Endothelial cell of umbilical vein (primary cell): ENCODE results near the gene CDCP1. TPM values are rescaled to one million over a fixed set of nuclear protein-coding genes. Genes with fewer than 3 reads are reported as not detected.

Experiments used
- BruUV-seq: library from RNA; stranded (reverse); fragments of 400-500 nt; replicated peaks from 2 replicates; lab custom pipeline; 2021; lab: Mats Ljungman, UMichigan
- CTCF ChIA-PET: fragments of 300-600, 350-600 bp; sonication (Branson Sonifier 250); formaldehyde crosslinking; loops from one replicate; lab custom pipeline; 2021; ENCODE audit warnings: antibody characterized with exemption, inconsistent platforms; lab: Charles Lee
- POLR2A ChIA-PET: fragments of 300-600, 350-600 bp; sonication (Branson Sonifier 250); formaldehyde crosslinking; loops from one replicate; lab custom pipeline; 2021; ENCODE audit warnings: antibody characterized with exemption, inconsistent platforms; lab: Charles Lee
- DNase-seq: peaks from one replicate; pipeline ENCODE4 v3.0.0-alpha.2; 2011; ENCODE audit warnings: low read depth, low spot score
- FAIRE-seq: peaks from 2 replicates; lab custom pipeline; 2011; peaks lifted over from hg19 to GRCh38; lab: Jason Lieb, UNC
- H2AFZ ChIP-seq: 2 replicates; pipeline ENCODE4 v1.6.0; 2012; ENCODE audit warnings: low read depth, low read length, control low read depth, inconsistent platforms
- H3K27ac ChIP-seq: 2 replicates; pipeline ENCODE4 v1.5.1; 2011; ENCODE audit warnings: low read depth, mild to moderate bottlenecking, control low read depth, low read length, moderate library complexity; ENCODE audit not compliant: insufficient read depth
- H3K27me3 ChIP-seq, 2 experiments: 2 replicates each; pipeline versions ENCODE4 v1.6.0 to v1.6.1; 2011; ENCODE audit warnings: low read length in 2 of 2, mixed read lengths in 1 of 2; ENCODE audit not compliant: control insufficient read depth in 2 of 2, insufficient read depth in 2 of 2
- H3K36me3 ChIP-seq, 2 experiments: 2 replicates in 1 of 2; 3 replicates in 1 of 2; pipeline ENCODE4 v1.5.1; 2011; ENCODE audit warnings: low read length in 2 of 2, mild to moderate bottlenecking in 1 of 2, moderate library complexity in 1 of 2; ENCODE audit not compliant: control insufficient read depth in 2 of 2, insufficient read depth in 2 of 2; ENCODE audit errors: extremely low read depth in 1 of 2
- H3K4me1 ChIP-seq: 3 replicates; pipeline ENCODE4 v1.5.1; 2011; ENCODE audit warnings: mild to moderate bottlenecking, low read length; ENCODE audit not compliant: control insufficient read depth, insufficient read depth; ENCODE audit errors: extremely low read depth
- H3K4me2 ChIP-seq: 2 replicates; pipeline ENCODE4 v1.6.1; 2011; ENCODE audit warnings: low read length, control low read depth, mixed read lengths; ENCODE audit not compliant: insufficient read depth
- H3K4me3 ChIP-seq, 3 experiments: fragments of 200-600 bp in 1 of 3; sonication (generic), shearing (Covaris generic) in 1 of 3; replicated peaks in 1 of 3; 2 replicates each; pipeline ENCODE4 v1.5.1; 2011 to 2016; ENCODE audit warnings: control low read depth in 3 of 3, low read length in 3 of 3, mild to moderate bottlenecking in 2 of 3, inconsistent platforms in 1 of 3, low read depth in 1 of 3, moderate library complexity in 1 of 3; ENCODE audit not compliant: insufficient read depth in 1 of 3
- H3K79me2 ChIP-seq: 2 replicates; pipeline ENCODE4 v1.6.0; 2012; ENCODE audit warnings: low read length, inconsistent platforms; ENCODE audit not compliant: control insufficient read depth, insufficient read depth
- H3K9ac ChIP-seq: replicated peaks from 2 replicates; pipeline ENCODE3; 2011; ENCODE audit warnings: low read length, control low read depth; ENCODE audit not compliant: insufficient read depth; ENCODE audit errors: extremely low read depth
- H3K9me1 ChIP-seq: replicated peaks from 3 replicates; pipeline ENCODE4 v1.6.0; 2011; ENCODE audit warnings: mild to moderate bottlenecking, low read length; ENCODE audit not compliant: control insufficient read depth, insufficient read depth; ENCODE audit errors: extremely low read depth
- H3K9me3 ChIP-seq: replicated peaks from 2 replicates; pipeline ENCODE4 v1.5.1; 2012; ENCODE audit warnings: low read length, inconsistent platforms; ENCODE audit not compliant: control insufficient read depth, insufficient read depth
- H4K20me1 ChIP-seq: replicated peaks from 2 replicates; pipeline ENCODE3; 2011; ENCODE audit warnings: mild to moderate bottlenecking, low read length; ENCODE audit not compliant: control insufficient read depth, insufficient read depth; ENCODE audit errors: extremely low read depth
- CTCF ChIP-seq, 2 donors: IDR thresholded peaks; 1 replicate in 1 of 2; 2 replicates in 1 of 2; pipeline ENCODE4 v1.5.1; 2011; ENCODE audit warnings: low read length in 2 of 2, mild to moderate bottlenecking in 2 of 2, moderate library complexity in 2 of 2, control low read depth in 1 of 2, inconsistent platforms in 1 of 2, low read depth in 1 of 2; ENCODE audit not compliant: insufficient read depth in 1 of 2; ENCODE audit errors: extremely low read depth in 1 of 2
- EZH2 ChIP-seq: IDR thresholded peaks from 2 replicates; pipeline ENCODE4 v1.6.1; 2012; ENCODE audit warnings: borderline replicate concordance, low read depth, mild to moderate bottlenecking, moderate library complexity, low read length, inconsistent platforms; ENCODE audit not compliant: severe bottlenecking
- FOS ChIP-seq: IDR thresholded peaks from 2 replicates; pipeline ENCODE4 v1.6.1; 2011; ENCODE audit warnings: mild to moderate bottlenecking, low read length, moderate library complexity, borderline replicate concordance; ENCODE audit not compliant: insufficient read depth
- MAX ChIP-seq: IDR thresholded peaks from 2 replicates; pipeline ENCODE4 v1.6.1; 2011; ENCODE audit not compliant: insufficient read depth, insufficient read length
- MYC ChIP-seq: IDR thresholded peaks from one replicate; pipeline ENCODE4 v1.6.1; 2011; ENCODE audit warnings: mild to moderate bottlenecking, low read depth, low read length
- POLR2AphosphoS5 ChIP-seq: IDR thresholded peaks from 2 replicates; pipeline ENCODE4 v1.6.1; 2012; ENCODE audit warnings: low read depth, mild to moderate bottlenecking, control low read depth, low read length, moderate library complexity; ENCODE audit not compliant: insufficient read depth
- dilution Hi-C: fragments of 300-500 bp; cut with MboI; formaldehyde crosslinking; loops from one replicate; pipeline ENCODE4 v1.15.0; 2019; ENCODE audit warnings: low sequenced_read_pairs; ENCODE audit not compliant: extremely low pct_ligation_motif_present
- intact Hi-C: fragments of 100-400 bp; cut with micrococcal nuclease; formaldehyde crosslinking; loops from one replicate; pipeline ENCODE4 v1.10.0; 2022
- polyA plus RNA-seq, 4 experiments: library from polyadenylated mRNA; depleted of rRNA in 3 of 4; stranded (reverse) in 3 of 4; unstranded in 1 of 4; fragments of >200 nt; gene quantifications; 2 replicates each; pipeline versions ENCODE4 v1.2.1 to v1.2.3, GENCODE V29; 2011 to 2012; ENCODE audit warnings: missing spikeins in 1 of 4
- total RNA-seq: library from RNA; stranded (reverse); gene quantifications from 2 replicates; pipeline ENCODE4 v1.2.3, GENCODE V29; 2021

Gene CDCP1
- total and polyA plus RNA-seq, 2 donors (not counting 3 experiments of a cell fraction or from before 2014, with no cell fraction given), result 0.01 to 0.22 TPM

- no peaks in the 10 kb centered on the region for H3K9me1 ChIP-seq
- POLR2A ChIA-PET, result no interaction called here
- dilution Hi-C loops (no loop called here), intact Hi-C loops (no loop called here)
- H3K36me3 ChIP-seq, result no peaks in the 10 kb centered on the region
- H3K79me2 ChIP-seq, result no peaks in the 10 kb centered on the region
- no peak overlapping the region for H3K4me2 ChIP-seq
- H3K27me3 ChIP-seq, result peaks cover 8% of the 10 kb centered on the region in 2 experiments
- no peak overlapping the region for H2AFZ ChIP-seq
- no peaks in the 10 kb centered on the region for H3K4me1 ChIP-seq
- FAIRE-seq (no peak), DNase-seq (no peak)
- no peak overlapping the region for H3K4me3 ChIP-seq
- TF ChIP-seq MAX (no peak), EZH2 (no peak), CTCF (IDR thresholded peaks at IDR 0.05; ENCODE audit: extremely low read depth in 1 of 2, insufficient read depth in 1 of 2, low read depth in 1 of 2, low read length in 2 of 2) (no peak), FOS (no peak), MYC (no peak), POLR2AphosphoS5 (no peak)
- no peak overlapping the region for H3K27ac ChIP-seq
- CTCF ChIA-PET, result interaction anchor here (0.7 kb wide), 1 partner anchor 52 kb away, joined by 3 read pairs; no protein-coding TSS in a partner anchor
- H4K20me1 ChIP-seq, result no peaks in the 10 kb centered on the region
- H3K9me3 ChIP-seq, result no peaks in the 10 kb centered on the region
- H3K9ac ChIP-seq, result no peak overlapping the region
- BruUV-seq, result no TSS peak
These were observed 75.1 kb downstream of the CDCP1 start for GRCh38 chr3:45071075-45071474.
